Endothelial cell of umbilical vein (primary cell): ENCODE results near the gene BACH2. TPM values are rescaled to one million over a fixed set of nuclear protein-coding genes. Genes with fewer than 3 reads are reported as not detected.
A peak's percentile ranks its signal among the peaks of the same experiment; 100 is the strongest.

Experiments
- BruUV-seq: library from RNA; stranded (reverse); fragments of 400-500 nt; replicated peaks from 2 replicates; lab custom pipeline; 2021; lab: Mats Ljungman, UMichigan
- CTCF ChIA-PET: fragments of 300-600, 350-600 bp; sonication (Branson Sonifier 250); formaldehyde crosslinking; loops from one replicate; lab custom pipeline; 2021; ENCODE audit warnings: antibody characterized with exemption, inconsistent platforms; lab: Charles Lee
- POLR2A ChIA-PET: fragments of 300-600, 350-600 bp; sonication (Branson Sonifier 250); formaldehyde crosslinking; loops from one replicate; lab custom pipeline; 2021; ENCODE audit warnings: antibody characterized with exemption, inconsistent platforms; lab: Charles Lee
- DNase-seq: peaks from one replicate; pipeline ENCODE4 v3.0.0-alpha.2; 2011; ENCODE audit warnings: low read depth, low spot score
- FAIRE-seq: peaks from 2 replicates; lab custom pipeline; 2011; peaks lifted over from hg19 to GRCh38; lab: Jason Lieb, UNC
- H2AFZ ChIP-seq: 2 replicates; pipeline ENCODE4 v1.6.0; 2012; ENCODE audit warnings: low read depth, low read length, control low read depth, inconsistent platforms
- H3K27ac ChIP-seq: 2 replicates; pipeline ENCODE4 v1.5.1; 2011; ENCODE audit warnings: low read depth, mild to moderate bottlenecking, control low read depth, low read length, moderate library complexity; ENCODE audit not compliant: insufficient read depth
- H3K27me3 ChIP-seq, 2 experiments: 2 replicates each; pipeline versions ENCODE4 v1.6.0 to v1.6.1; 2011; ENCODE audit warnings: low read length in 2 of 2, mixed read lengths in 1 of 2; ENCODE audit not compliant: control insufficient read depth in 2 of 2, insufficient read depth in 2 of 2
- H3K36me3 ChIP-seq, 2 experiments: 2 replicates in 1 of 2; 3 replicates in 1 of 2; pipeline ENCODE4 v1.5.1; 2011; ENCODE audit warnings: low read length in 2 of 2, mild to moderate bottlenecking in 1 of 2, moderate library complexity in 1 of 2; ENCODE audit not compliant: control insufficient read depth in 2 of 2, insufficient read depth in 2 of 2; ENCODE audit errors: extremely low read depth in 1 of 2
- H3K4me1 ChIP-seq: 3 replicates; pipeline ENCODE4 v1.5.1; 2011; ENCODE audit warnings: mild to moderate bottlenecking, low read length; ENCODE audit not compliant: control insufficient read depth, insufficient read depth; ENCODE audit errors: extremely low read depth
- H3K4me2 ChIP-seq: 2 replicates; pipeline ENCODE4 v1.6.1; 2011; ENCODE audit warnings: low read length, control low read depth, mixed read lengths; ENCODE audit not compliant: insufficient read depth
- H3K4me3 ChIP-seq, 3 experiments: fragments of 200-600 bp in 1 of 3; sonication (generic), shearing (Covaris generic) in 1 of 3; replicated peaks in 1 of 3; 2 replicates each; pipeline ENCODE4 v1.5.1; 2011 to 2016; ENCODE audit warnings: control low read depth in 3 of 3, low read length in 3 of 3, mild to moderate bottlenecking in 2 of 3, inconsistent platforms in 1 of 3, low read depth in 1 of 3, moderate library complexity in 1 of 3; ENCODE audit not compliant: insufficient read depth in 1 of 3
- H3K79me2 ChIP-seq: 2 replicates; pipeline ENCODE4 v1.6.0; 2012; ENCODE audit warnings: low read length, inconsistent platforms; ENCODE audit not compliant: control insufficient read depth, insufficient read depth
- H3K9ac ChIP-seq: replicated peaks from 2 replicates; pipeline ENCODE3; 2011; ENCODE audit warnings: low read length, control low read depth; ENCODE audit not compliant: insufficient read depth; ENCODE audit errors: extremely low read depth
- H3K9me1 ChIP-seq: replicated peaks from 3 replicates; pipeline ENCODE4 v1.6.0; 2011; ENCODE audit warnings: mild to moderate bottlenecking, low read length; ENCODE audit not compliant: control insufficient read depth, insufficient read depth; ENCODE audit errors: extremely low read depth
- H3K9me3 ChIP-seq: replicated peaks from 2 replicates; pipeline ENCODE4 v1.5.1; 2012; ENCODE audit warnings: low read length, inconsistent platforms; ENCODE audit not compliant: control insufficient read depth, insufficient read depth
- H4K20me1 ChIP-seq: replicated peaks from 2 replicates; pipeline ENCODE3; 2011; ENCODE audit warnings: mild to moderate bottlenecking, low read length; ENCODE audit not compliant: control insufficient read depth, insufficient read depth; ENCODE audit errors: extremely low read depth
- EZH2 ChIP-seq: IDR thresholded peaks from 2 replicates; pipeline ENCODE4 v1.6.1; 2012; ENCODE audit warnings: borderline replicate concordance, low read depth, mild to moderate bottlenecking, moderate library complexity, low read length, inconsistent platforms; ENCODE audit not compliant: severe bottlenecking
- FOS ChIP-seq: IDR thresholded peaks from 2 replicates; pipeline ENCODE4 v1.6.1; 2011; ENCODE audit warnings: mild to moderate bottlenecking, low read length, moderate library complexity, borderline replicate concordance; ENCODE audit not compliant: insufficient read depth
- GATA2 ChIP-seq: IDR thresholded peaks from 2 replicates; pipeline ENCODE4 v1.7.0; 2011; ENCODE audit warnings: low read depth, mild to moderate bottlenecking, moderate library complexity, mixed read lengths, low read length; ENCODE audit not compliant: insufficient read length, insufficient read depth
- JUN ChIP-seq: IDR thresholded peaks from 2 replicates; pipeline ENCODE4 v1.6.1; 2011; ENCODE audit warnings: borderline replicate concordance, low read depth; ENCODE audit not compliant: insufficient read length, insufficient read depth
- MYC ChIP-seq: IDR thresholded peaks from one replicate; pipeline ENCODE4 v1.6.1; 2011; ENCODE audit warnings: mild to moderate bottlenecking, low read depth, low read length
- POLR2A ChIP-seq: IDR thresholded peaks from 2 replicates; pipeline ENCODE4 v1.6.1; 2012; ENCODE audit warnings: low read depth, mild to moderate bottlenecking, control low read depth, low read length
- POLR2AphosphoS5 ChIP-seq: IDR thresholded peaks from 2 replicates; pipeline ENCODE4 v1.6.1; 2012; ENCODE audit warnings: low read depth, mild to moderate bottlenecking, control low read depth, low read length, moderate library complexity; ENCODE audit not compliant: insufficient read depth
- dilution Hi-C: fragments of 300-500 bp; cut with MboI; formaldehyde crosslinking; loops from one replicate; pipeline ENCODE4 v1.15.0; 2019; ENCODE audit warnings: low sequenced_read_pairs; ENCODE audit not compliant: extremely low pct_ligation_motif_present
- intact Hi-C: fragments of 100-400 bp; cut with micrococcal nuclease; formaldehyde crosslinking; loops from one replicate; pipeline ENCODE4 v1.10.0; 2022
- polyA plus RNA-seq, 4 experiments: library from polyadenylated mRNA; depleted of rRNA in 3 of 4; stranded (reverse) in 3 of 4; unstranded in 1 of 4; fragments of >200 nt; gene quantifications; 2 replicates each; pipeline versions ENCODE4 v1.2.1 to v1.2.3, GENCODE V29; 2011 to 2012; ENCODE audit warnings: missing spikeins in 1 of 4
- total RNA-seq: library from RNA; stranded (reverse); gene quantifications from 2 replicates; pipeline ENCODE4 v1.2.3, GENCODE V29; 2021
- TF ChIP-seq, protein P1 (sequence below), 2 donors: IDR thresholded peaks; 1 replicate in 1 of 2; 2 replicates in 1 of 2; pipeline ENCODE4 v1.5.1; 2011; ENCODE audit warnings: low read length in 2 of 2, mild to moderate bottlenecking in 2 of 2, moderate library complexity in 2 of 2, control low read depth in 1 of 2, inconsistent platforms in 1 of 2, low read depth in 1 of 2; ENCODE audit not compliant: insufficient read depth in 1 of 2; ENCODE audit errors: extremely low read depth in 1 of 2

The BACH2 gene
- total and polyA plus RNA-seq, 2 donors (not counting 3 experiments of a cell fraction or from before 2014, with no cell fraction given) = 1.7 to 5.6 TPM

- Histone ChIP-seq H3K9ac (no peak overlapping the region), H3K4me1 (peaks cover under 1% of the 10 kb centered on the region), H3K27me3 (peaks cover 9 to 11% of the 10 kb centered on the region in 2 experiments), H3K27ac (no peak overlapping the region), H3K36me3 (no peaks in the 10 kb centered on the region), H3K9me3 (no peaks in the 10 kb centered on the region), H4K20me1 (no peaks in the 10 kb centered on the region), H3K4me3 (no peak overlapping the region), H3K79me2 (no peaks in the 10 kb centered on the region), H3K4me2 (no peak overlapping the region), H2AFZ (no peak overlapping the region), H3K9me1 (no peaks in the 10 kb centered on the region)
- ChIA-PET POLR2A (no interaction called here), CTCF (interaction anchor here (1.0 to 1.9 kb wide), 4 partner anchors 39 to 239 kb away, joined by 3 to 12 read pairs (median 6); no protein-coding TSS in a partner anchor)
- BruUV-seq = no TSS peak
- intact Hi-C loops (loop anchor here (1.0 to 10.0 kb wide), 3 partner anchors 209 to 295 kb away; no protein-coding TSS in a partner anchor), dilution Hi-C loops (no loop called here)
- FAIRE-seq = peak; percentile 61
- DNase-seq = no peak
- TF ChIP-seq GATA2 (no peak), POLR2A (no peak), POLR2AphosphoS5 (no peak), JUN (no peak), EZH2 (no peak), MYC (no peak), FOS (no peak)
- TF ChIP-seq, protein P1, sequence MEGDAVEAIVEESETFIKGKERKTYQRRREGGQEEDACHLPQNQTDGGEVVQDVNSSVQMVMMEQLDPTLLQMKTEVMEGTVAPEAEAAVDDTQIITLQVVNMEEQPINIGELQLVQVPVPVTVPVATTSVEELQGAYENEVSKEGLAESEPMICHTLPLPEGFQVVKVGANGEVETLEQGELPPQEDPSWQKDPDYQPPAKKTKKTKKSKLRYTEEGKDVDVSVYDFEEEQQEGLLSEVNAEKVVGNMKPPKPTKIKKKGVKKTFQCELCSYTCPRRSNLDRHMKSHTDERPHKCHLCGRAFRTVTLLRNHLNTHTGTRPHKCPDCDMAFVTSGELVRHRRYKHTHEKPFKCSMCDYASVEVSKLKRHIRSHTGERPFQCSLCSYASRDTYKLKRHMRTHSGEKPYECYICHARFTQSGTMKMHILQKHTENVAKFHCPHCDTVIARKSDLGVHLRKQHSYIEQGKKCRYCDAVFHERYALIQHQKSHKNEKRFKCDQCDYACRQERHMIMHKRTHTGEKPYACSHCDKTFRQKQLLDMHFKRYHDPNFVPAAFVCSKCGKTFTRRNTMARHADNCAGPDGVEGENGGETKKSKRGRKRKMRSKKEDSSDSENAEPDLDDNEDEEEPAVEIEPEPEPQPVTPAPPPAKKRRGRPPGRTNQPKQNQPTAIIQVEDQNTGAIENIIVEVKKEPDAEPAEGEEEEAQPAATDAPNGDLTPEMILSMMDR (IDR thresholded peaks at IDR 0.05; ENCODE audit: extremely low read depth in 1 of 2, insufficient read depth in 1 of 2, low read depth in 1 of 2, low read length in 2 of 2) = peak; percentile 22 to 23
These were observed 117.2 kb downstream of the BACH2 start for GRCh38 chr6:90179190-90180169.
